Effector memory CD4-positive, alpha-beta T cell (primary cell): ENCODE measurements around the gene TMC4.
A peak's percentile ranks its signal among the peaks of the same experiment; 100 is the strongest.

Experiments
- DNase-seq, 3 donors: peaks; one replicate each; pipeline ENCODE4 v3.0.0-alpha.2; 2020
- H3K27ac ChIP-seq: 2 replicates; pipeline ENCODE4 v1.7.0; 2013; ENCODE audit warnings: mild to moderate bottlenecking, low read length, moderate library complexity; ENCODE audit not compliant: insufficient read depth, poor library complexity, severe bottlenecking
- H3K27me3 ChIP-seq: replicated peaks from 2 replicates; pipeline ENCODE4 v1.7.0; 2013; ENCODE audit warnings: mild to moderate bottlenecking, low read length; ENCODE audit not compliant: insufficient read depth, control insufficient read depth, poor library complexity, severe bottlenecking
- H3K36me3 ChIP-seq: 2 replicates; pipeline ENCODE4 v1.7.0; 2013; ENCODE audit warnings: mild to moderate bottlenecking, low read length, moderate library complexity; ENCODE audit not compliant: control insufficient read depth, insufficient read depth
- H3K4me1 ChIP-seq: 2 replicates; pipeline ENCODE4 v1.7.0; 2013; ENCODE audit warnings: low read length, mild to moderate bottlenecking; ENCODE audit not compliant: control insufficient read depth, insufficient read depth, poor library complexity, severe bottlenecking
- H3K4me3 ChIP-seq: 2 replicates; pipeline ENCODE4 v1.7.0; 2013; ENCODE audit warnings: low read length, low read depth, mild to moderate bottlenecking; ENCODE audit not compliant: insufficient read depth, poor library complexity, severe bottlenecking
- H3K9me3 ChIP-seq: 2 replicates; pipeline ENCODE4 v1.7.0; 2013; ENCODE audit warnings: mild to moderate bottlenecking, low read length, moderate library complexity; ENCODE audit not compliant: control insufficient read depth

TMC4 gene

DNA sequence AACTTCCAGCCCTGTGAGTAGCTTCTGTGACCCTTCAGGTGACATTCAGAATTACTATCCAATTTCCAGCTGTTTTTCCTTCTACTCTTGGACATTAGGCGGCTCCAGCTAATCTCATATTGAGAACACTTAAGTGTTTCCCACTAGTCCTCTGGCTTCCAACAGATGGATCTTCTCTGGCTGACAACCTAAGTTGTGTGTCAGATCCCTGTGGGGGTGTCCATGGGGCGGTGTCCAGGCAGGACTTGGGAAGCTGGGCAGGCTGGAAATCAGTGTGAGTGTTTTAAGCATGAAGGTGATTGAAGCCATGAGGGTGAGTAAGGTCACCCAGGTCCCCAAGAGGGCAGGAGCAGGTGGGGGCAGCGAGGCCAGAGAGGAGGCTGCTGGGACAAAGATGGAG is 25.3 kb downstream of the TMC4 start:
- Histone ChIP-seq H3K4me3 (no peak overlapping the region), H3K4me1 (no peaks in the 10 kb centered on the region), H3K9me3 (no peaks in the 10 kb centered on the region), H3K27me3 (no peaks in the 10 kb centered on the region), H3K36me3 (peaks cover 96% of the 10 kb centered on the region), H3K27ac (no peak overlapping the region)
- DNase-seq, result no peak

DNA sequence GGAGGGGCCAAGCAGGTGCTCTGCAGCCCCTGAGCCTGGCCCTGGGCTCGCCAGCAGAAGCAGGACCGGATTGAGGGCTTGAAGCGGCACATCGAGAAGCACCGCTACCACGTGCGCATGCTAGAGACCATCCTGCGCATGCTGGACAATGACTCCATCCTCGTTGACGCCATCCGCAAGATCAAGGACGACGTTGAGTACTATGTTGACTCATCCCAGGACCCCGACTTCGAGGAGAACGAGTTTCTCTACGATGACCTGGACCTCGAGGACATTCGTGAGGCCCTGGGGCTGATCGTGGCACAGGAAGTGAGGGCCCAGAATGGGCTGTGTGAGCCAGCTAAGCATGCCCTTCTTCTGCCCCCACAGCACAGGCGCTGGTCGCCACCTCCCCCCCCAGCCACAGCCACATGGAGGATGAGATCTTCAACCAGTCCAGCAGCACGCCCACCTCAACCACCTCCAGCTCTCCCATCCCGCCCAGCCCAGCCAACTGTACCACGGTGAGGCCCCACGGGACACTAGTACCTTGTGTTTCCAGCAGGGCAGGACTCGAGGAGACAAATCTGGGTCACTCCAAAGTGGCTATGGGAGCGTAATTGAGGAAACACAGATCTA is 27.3 kb downstream of the TMC4 start:
- peaks cover 96% of the 10 kb centered on the region for H3K36me3 ChIP-seq
- no peak for DNase-seq
- no peaks in the 10 kb centered on the region for H3K4me1 ChIP-seq
- no peak overlapping the region for H3K27ac ChIP-seq
- H3K4me3 ChIP-seq, result no peak overlapping the region
- no peaks in the 10 kb centered on the region for H3K9me3 ChIP-seq
- no peaks in the 10 kb centered on the region for H3K27me3 ChIP-seq

- DNase-seq, result no peak
- Histone ChIP-seq H3K4me1 (peaks cover 26% of the 10 kb centered on the region), H3K4me3 (no peak overlapping the region), H3K27ac (no peak overlapping the region), H3K27me3 (no peaks in the 10 kb centered on the region), H3K9me3 (no peaks in the 10 kb centered on the region), H3K36me3 (peaks cover 66% of the 10 kb centered on the region)
Observed at GRCh38 chr19:54142166-54142780, 30.7 kb downstream of the TMC4 start.

- Histone ChIP-seq H3K4me3 (no peak overlapping the region), H3K27me3 (no peaks in the 10 kb centered on the region), H3K36me3 (peaks cover 57% of the 10 kb centered on the region), H3K4me1 (peaks cover 27% of the 10 kb centered on the region), H3K27ac (no peak overlapping the region), H3K9me3 (no peaks in the 10 kb centered on the region)
- no peak for DNase-seq
Observed at GRCh38 chr19:54141356-54141755, 31.6 kb downstream of the TMC4 start.

DNA sequence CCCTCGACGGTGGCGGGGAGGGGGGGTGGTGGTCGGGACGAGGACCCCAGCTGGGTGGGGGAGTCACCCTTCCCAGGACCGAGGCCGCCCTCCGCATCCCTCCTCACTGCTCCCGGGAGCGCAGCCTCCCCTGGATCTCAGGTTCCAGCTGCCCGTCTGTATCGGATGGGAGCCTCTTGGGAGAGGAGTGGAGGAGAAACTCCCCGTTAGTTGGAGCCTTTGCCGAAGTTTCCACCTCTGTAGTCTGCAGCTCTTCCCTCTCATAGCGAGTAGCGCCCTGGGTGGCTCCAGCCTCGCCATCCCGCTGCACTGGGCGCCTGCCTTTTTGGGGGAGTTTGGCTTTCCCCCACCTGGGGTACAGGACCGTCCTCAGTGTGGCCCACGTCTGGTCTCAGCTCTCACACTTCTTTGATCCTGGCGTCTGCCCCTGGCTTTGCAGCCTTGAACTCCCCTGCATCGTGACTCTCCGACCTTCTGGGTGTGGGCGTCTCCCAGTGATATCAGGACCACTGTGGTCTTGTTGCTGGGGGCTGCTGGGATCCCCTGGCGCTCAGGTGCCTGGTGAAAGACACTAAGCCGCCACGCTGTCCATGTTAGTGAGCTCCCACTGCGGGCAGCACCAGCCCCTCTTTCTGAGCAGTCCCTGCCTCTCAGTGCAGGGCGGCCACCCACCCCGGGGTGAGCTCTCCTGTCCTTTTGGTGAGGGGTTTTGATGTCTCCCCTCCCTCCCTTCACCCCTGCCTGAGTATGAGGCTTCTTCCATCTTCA is 34.3 kb downstream of the TMC4 start:
- H3K36me3 ChIP-seq, result peaks cover 30% of the 10 kb centered on the region
- H3K9me3 ChIP-seq, result no peaks in the 10 kb centered on the region
- peak overlapping the region; percentile 88 for H3K4me3 ChIP-seq
- peaks cover 33% of the 10 kb centered on the region for H3K4me1 ChIP-seq
- no peaks in the 10 kb centered on the region for H3K27me3 ChIP-seq
- no peak for DNase-seq
- peak overlapping the region; percentile 97 for H3K27ac ChIP-seq

- Histone ChIP-seq H3K4me1 (peaks cover 33% of the 10 kb centered on the region), H3K36me3 (peaks cover 23% of the 10 kb centered on the region), H3K9me3 (no peaks in the 10 kb centered on the region), H3K4me3 (peak within 1 kb of the TSS; percentile 88), H3K27ac (peak within 1 kb of the TSS; percentile 97), H3K27me3 (no peaks in the 10 kb centered on the region)
- DNase-seq, result peak; percentile 18 to 43 (median 30)
Observed at GRCh38 chr19:54137699-54138488, 35.1 kb downstream of the TMC4 start, which contains the start of gene CNOT3. Gene CNOT3, plus strand, starts transcription at chr19:54137762. Its CDS starts 5,217 bp downstream, at chr19:54142979.

- DNase-seq, result peak; percentile 99 to 100 (median 99)
- Histone ChIP-seq H3K27me3 (no peaks in the 10 kb centered on the region), H3K4me3 (peak overlapping the region; percentile 88), H3K27ac (peak overlapping the region; percentile 97), H3K4me1 (peaks cover 33% of the 10 kb centered on the region), H3K36me3 (peaks cover 15% of the 10 kb centered on the region), H3K9me3 (no peaks in the 10 kb centered on the region)
Observed at GRCh38 chr19:54136864-54137698, 35.9 kb downstream of the TMC4 start.

DNA sequence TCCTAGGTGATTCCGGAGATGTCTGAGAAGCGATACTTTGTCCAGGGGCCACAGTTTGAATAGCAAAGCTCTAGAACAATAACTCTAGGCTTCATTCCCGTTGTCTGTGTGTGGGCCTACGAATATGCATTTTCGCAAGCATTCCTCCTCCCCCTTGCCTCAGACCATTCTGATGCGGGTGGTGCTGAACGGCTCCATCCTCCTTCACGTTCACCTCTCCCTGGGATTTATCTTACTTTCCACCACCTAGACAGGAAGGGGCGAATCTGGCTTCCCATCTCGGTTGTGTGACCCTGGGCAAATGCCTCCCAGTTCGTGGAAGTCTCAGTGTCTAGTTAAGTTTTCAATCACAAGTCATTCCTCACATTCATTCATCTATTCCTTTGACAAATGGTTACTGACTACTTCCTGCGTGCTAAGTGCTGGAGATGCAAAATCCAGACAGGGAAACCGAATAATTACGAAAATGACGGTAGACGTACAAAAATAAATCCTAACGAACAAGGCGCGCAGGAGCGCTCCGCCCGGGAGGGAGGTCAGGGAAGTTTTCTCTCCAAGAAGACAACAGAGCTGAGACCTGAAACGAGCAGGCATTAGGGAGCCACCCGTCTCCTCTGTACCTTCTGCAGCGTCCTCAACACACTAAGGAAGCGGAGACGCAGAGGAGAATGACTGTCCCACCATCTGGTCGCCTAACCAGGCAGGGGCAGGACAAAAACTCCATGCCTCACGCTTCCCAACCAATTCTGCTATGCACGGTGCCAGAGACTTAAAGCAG is 36.7 kb downstream of the TMC4 start:
- Histone ChIP-seq H3K27me3 (no peaks in the 10 kb centered on the region), H3K27ac (peak overlapping the region; percentile 56), H3K36me3 (peaks cover 13% of the 10 kb centered on the region), H3K4me1 (peaks cover 33% of the 10 kb centered on the region), H3K4me3 (peak overlapping the region; percentile 55), H3K9me3 (no peaks in the 10 kb centered on the region)
- no peak for DNase-seq
